ENCODE data around the gene ACTN2.

DNA sequence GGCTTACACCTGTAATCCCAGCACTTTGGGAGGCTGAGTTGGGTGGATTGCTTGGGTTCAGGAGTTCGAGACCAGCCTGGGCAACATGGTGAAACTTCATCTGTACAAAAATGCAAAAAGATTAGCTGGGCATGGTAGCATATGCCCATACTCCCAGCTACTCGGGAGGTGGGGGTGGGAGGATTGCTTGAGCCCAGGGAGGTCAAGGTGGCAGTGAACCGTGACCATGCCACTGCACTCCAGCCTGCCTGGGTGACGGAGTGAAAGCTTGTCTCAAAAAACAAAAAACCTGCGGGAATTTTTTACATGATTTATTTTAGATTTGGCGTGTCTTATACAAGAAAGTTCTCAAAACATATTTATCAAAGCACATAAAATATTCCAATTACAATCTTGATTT lies 81.0 kb downstream of the ACTN2 start:
- no peak for TF ChIP-seq EZH2phosphoT487 (IDR thresholded peaks at IDR 0.05)
- TF ChIP-seq, protein P1, sequence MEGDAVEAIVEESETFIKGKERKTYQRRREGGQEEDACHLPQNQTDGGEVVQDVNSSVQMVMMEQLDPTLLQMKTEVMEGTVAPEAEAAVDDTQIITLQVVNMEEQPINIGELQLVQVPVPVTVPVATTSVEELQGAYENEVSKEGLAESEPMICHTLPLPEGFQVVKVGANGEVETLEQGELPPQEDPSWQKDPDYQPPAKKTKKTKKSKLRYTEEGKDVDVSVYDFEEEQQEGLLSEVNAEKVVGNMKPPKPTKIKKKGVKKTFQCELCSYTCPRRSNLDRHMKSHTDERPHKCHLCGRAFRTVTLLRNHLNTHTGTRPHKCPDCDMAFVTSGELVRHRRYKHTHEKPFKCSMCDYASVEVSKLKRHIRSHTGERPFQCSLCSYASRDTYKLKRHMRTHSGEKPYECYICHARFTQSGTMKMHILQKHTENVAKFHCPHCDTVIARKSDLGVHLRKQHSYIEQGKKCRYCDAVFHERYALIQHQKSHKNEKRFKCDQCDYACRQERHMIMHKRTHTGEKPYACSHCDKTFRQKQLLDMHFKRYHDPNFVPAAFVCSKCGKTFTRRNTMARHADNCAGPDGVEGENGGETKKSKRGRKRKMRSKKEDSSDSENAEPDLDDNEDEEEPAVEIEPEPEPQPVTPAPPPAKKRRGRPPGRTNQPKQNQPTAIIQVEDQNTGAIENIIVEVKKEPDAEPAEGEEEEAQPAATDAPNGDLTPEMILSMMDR (IDR thresholded peaks at IDR 0.05) = no peak

Data from neural progenitor cell (in vitro differentiated cells).